ENCODE data around the gene GDAP1L1.
"Not testable (repeated sequence)": the region's sequence is repeated elsewhere in the genome, so short reads cannot be mapped to it uniquely, and the experiment has no call there.

GDAP1L1 gene

DNA sequence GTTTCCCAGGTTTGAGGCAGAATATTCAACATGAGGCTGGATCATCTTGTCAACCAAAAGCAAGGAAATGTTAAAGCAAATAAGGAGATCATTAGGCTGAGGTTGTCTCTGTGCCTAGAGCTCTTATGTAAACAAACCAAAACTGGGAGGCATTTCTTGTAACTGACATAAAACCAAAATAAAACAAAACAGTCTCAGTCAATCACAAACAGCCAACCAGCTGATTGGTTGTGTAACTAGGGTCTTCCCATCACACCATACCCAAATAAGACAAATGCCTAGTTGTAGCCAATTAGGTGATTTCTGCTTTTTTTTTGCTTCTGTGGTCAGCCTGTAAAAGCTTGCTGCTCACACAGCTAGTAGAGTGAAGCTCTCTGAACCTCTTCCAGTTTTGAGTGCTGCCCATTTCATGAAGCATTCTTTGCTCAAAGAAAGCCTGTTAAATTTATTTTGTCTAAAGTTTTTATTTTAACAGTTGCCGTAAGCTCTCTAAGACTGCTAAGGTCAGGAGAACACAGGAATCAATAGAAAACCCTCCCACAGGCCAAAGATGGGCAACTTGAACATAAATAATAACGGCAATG lies 72.8 kb downstream of the GDAP1L1 start:
- ChIA-PET CTCF (interaction anchor here (1.1 to 13.3 kb wide), 4 partner anchors 7 to 103 kb away, joined by 3 to 115 read pairs (median 11); partner anchors contain the start of gene FITM2), POLR2A (no interaction called here)
- TF ChIP-seq CTCF (IDR thresholded peaks at IDR 0.05; ENCODE audit: control extremely low read depth, extremely low read depth, low read depth, missing control alignments): no peak
- DNase-seq (ENCODE audit: extremely low spot score): no peak

GRCh38 chr20:44324343-44324742 lies 77.2 kb downstream of the GDAP1L1 start:
- no peak for DNase-seq (ENCODE audit: extremely low spot score)
- CTCF ChIA-PET: interaction anchor here (13.3 kb wide), 1 partner anchor 12 kb away, joined by 115 read pairs; the partner anchor contains the start of gene FITM2
- TF ChIP-seq CTCF (IDR thresholded peaks at IDR 0.05; ENCODE audit: control extremely low read depth, extremely low read depth, low read depth, missing control alignments): no peak
- POLR2A ChIA-PET: no interaction called here

DNA sequence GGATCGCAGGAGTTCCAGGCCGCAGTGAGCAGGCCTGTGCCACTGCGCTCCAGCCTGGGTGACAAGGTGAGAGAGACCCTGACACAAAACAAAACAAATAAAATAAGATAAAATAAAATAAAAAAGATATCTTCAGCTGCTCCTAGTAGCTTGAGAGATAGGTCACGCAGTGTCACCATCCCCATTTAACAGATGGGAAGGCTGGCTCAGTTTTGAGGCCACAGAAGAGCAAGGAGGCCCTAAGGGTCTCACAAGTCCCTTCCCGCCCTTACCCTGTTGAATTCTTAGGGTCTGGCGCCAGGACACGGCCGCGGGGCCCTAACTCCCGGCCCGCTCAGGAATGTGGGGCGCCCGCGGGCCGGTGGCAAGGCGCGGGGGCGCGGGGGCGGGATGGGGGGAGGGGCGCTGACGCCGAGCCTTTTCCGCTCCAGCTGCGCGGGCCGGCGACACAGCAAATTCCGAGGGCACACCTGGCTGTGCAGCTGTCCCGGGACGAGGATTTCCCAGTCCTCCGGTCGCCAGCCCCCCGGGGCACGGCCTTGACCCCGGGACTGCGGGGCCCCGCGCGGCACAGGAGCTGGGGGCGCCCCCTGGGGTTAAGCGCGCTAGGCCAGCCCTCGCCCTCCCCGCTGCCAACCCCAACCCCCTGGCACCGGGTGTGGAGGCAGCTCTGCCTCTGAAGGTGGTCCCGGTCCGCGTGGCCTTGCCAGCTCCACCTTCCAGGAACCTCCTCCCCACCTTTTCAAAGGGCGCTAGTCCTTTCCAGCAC lies 79.5 kb downstream of the GDAP1L1 start:
- no peak for TF ChIP-seq CTCF (IDR thresholded peaks at IDR 0.05; ENCODE audit: control extremely low read depth, extremely low read depth, low read depth, missing control alignments)
- POLR2A ChIA-PET: no interaction called here
- DNase-seq (ENCODE audit: extremely low spot score): no peak
- CTCF ChIA-PET: interaction anchor here (2.8 to 13.3 kb wide), 2 partner anchors 14 to 109 kb away, joined by 9 to 115 read pairs; partner anchors contain the start of gene FITM2

- POLR2A ChIA-PET; DNase-seq (ENCODE audit: extremely low spot score): not testable (repeated sequence)
- CTCF ChIA-PET: interaction anchor here (2.8 to 13.3 kb wide), 2 partner anchors 15 to 110 kb away, joined by 9 to 115 read pairs; partner anchors contain the start of gene FITM2
Measured at GRCh38 chr20:44327748-44328147, 80.6 kb downstream of the GDAP1L1 start.

- CTCF ChIA-PET: interaction anchor here (13.3 kb wide), 1 partner anchor 16 kb away, joined by 115 read pairs; the partner anchor contains the start of gene FITM2
- POLR2A ChIA-PET: no interaction called here
- TF ChIP-seq CTCF (IDR thresholded peaks at IDR 0.05; ENCODE audit: control extremely low read depth, extremely low read depth, low read depth, missing control alignments): no peak
- DNase-seq (ENCODE audit: extremely low spot score): no peak
Measured at GRCh38 chr20:44328428-44328827, 81.3 kb downstream of the GDAP1L1 start.

Data from GM10248 (cell line).